CD4-positive, alpha-beta T cell (primary cell): ENCODE data around the gene STX10. TPM values are rescaled to one million over a fixed set of nuclear protein-coding genes. Genes with fewer than 3 reads are reported as not detected.

Experiments
- ATAC-seq: fragments of 200-7000 bp; cut with Tn5 transposase; one replicate; pipeline ENCODE4 v1.10.0; 2022; ENCODE audit warnings: mild to moderate bottlenecking; ENCODE audit not compliant: poor library complexity
- CTCF ChIA-PET: fragments of 350-600 bp; sonication (Branson Sonifier 250); formaldehyde crosslinking; loops from one replicate; lab custom pipeline; 2021; ENCODE audit warnings: antibody characterized with exemption, inconsistent platforms; lab: Charles Lee
- POLR2A ChIA-PET: fragments of 350-600 bp; sonication (Branson Sonifier 250); formaldehyde crosslinking; loops from one replicate; lab custom pipeline; 2021; ENCODE audit warnings: antibody characterized with exemption, inconsistent platforms; lab: Charles Lee
- DNase-seq, 14 experiments: peaks; one replicate each; pipeline ENCODE4 v3.0.0-alpha.2; 2013 to 2020; ENCODE audit warnings: mixed read lengths in 2 of 14
- H3K27ac ChIP-seq, 2 donors: one replicate each; pipeline versions ENCODE4 v1.5.1 to v1.7.0; 2013; ENCODE audit warnings: low read length in 2 of 2, low read depth in 1 of 2, mild to moderate bottlenecking in 1 of 2
- H3K27me3 ChIP-seq, 2 experiments: 1 replicate in 1 of 2; 2 replicates in 1 of 2; pipeline versions ENCODE4 v1.6.1 to v1.7.0; 2013; ENCODE audit warnings: low read length in 2 of 2, control low read depth in 1 of 2, mild to moderate bottlenecking in 1 of 2, moderate library complexity in 1 of 2; ENCODE audit not compliant: insufficient read depth in 2 of 2, control insufficient read depth in 1 of 2
- H3K36me3 ChIP-seq: one replicate; pipeline ENCODE4 v1.6.1; 2013; ENCODE audit warnings: low read length, control low read depth; ENCODE audit not compliant: insufficient read depth
- H3K4me1 ChIP-seq: one replicate; pipeline ENCODE4 v1.6.1; 2013; ENCODE audit warnings: low read length, control low read depth; ENCODE audit not compliant: insufficient read depth
- H3K4me3 ChIP-seq: one replicate; pipeline ENCODE4 v1.5.1; 2013; ENCODE audit warnings: mild to moderate bottlenecking, low read length, moderate library complexity
- H3K9me3 ChIP-seq, 2 experiments: 1 replicate in 1 of 2; 2 replicates in 1 of 2; pipeline versions ENCODE4 v1.6.1 to v1.7.0; 2013; ENCODE audit warnings: low read length in 2 of 2, mild to moderate bottlenecking in 2 of 2, control low read depth in 1 of 2, moderate library complexity in 1 of 2; ENCODE audit not compliant: control insufficient read depth in 1 of 2, insufficient read depth in 1 of 2
- H3K27ac Mint-ChIP-seq: one replicate; pipeline ENCODE4 v1.8.0; 2020; ENCODE audit warnings: mixed read lengths
- H3K27me3 Mint-ChIP-seq: one replicate; pipeline ENCODE4 v1.8.0; 2021; ENCODE audit warnings: mixed read lengths
- H3K36me3 Mint-ChIP-seq: one replicate; pipeline ENCODE4 v1.8.0; 2021; ENCODE audit warnings: low read depth, mixed read lengths
- H3K4me1 Mint-ChIP-seq: one replicate; pipeline ENCODE4 v1.8.0; 2021; ENCODE audit warnings: low read depth, mixed read lengths
- H3K4me3 Mint-ChIP-seq: one replicate; pipeline ENCODE4 v1.8.0; 2020; ENCODE audit warnings: mild to moderate bottlenecking, mixed read lengths
- H3K9me3 Mint-ChIP-seq: one replicate; pipeline ENCODE4 v1.8.0; 2020; ENCODE audit warnings: mixed read lengths
- intact Hi-C, 2 experiments: fragments of 100-400 bp; cut with DNase I in 1 of 2; cut with micrococcal nuclease in 1 of 2; formaldehyde crosslinking; loops; one replicate each; pipeline versions ENCODE4 v1.15.1 to v1.9.0; 2023 to 2025; cut with DNase I, micrococcal nuclease
- polyA plus RNA-seq, 2 donors: library from polyadenylated mRNA; unstranded; fragments of 120-200 nt; gene quantifications; one replicate each; pipeline ENCODE4 v1.2.1, GENCODE V29; 2013
- total RNA-seq, 174 experiments: library from RNA in 2 of 174; stranded (reverse) in 2 of 174; gene quantifications; one replicate each; pipeline ENCODE4 v1.2.3 and lab custom pipeline; 2021 to 2026
- TF ChIP-seq, protein P1 (sequence below): fragments of 200-600 bp; IDR thresholded peaks from one replicate; pipeline ENCODE4 v1.8.0; 2022; ENCODE audit warnings: antibody characterized with exemption, mild to moderate bottlenecking

Gene STX10, protein sequence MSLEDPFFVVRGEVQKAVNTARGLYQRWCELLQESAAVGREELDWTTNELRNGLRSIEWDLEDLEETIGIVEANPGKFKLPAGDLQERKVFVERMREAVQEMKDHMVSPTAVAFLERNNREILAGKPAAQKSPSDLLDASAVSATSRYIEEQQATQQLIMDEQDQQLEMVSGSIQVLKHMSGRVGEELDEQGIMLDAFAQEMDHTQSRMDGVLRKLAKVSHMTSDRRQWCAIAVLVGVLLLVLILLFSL
- total RNA-seq (10 to 100 TPM; 40.9 to 43.9 TPM), total RNA-seq (lab: John Stamatoyannopoulos, UW) (8.4 to 66.0 (median 33.5) reads per million in 172 experiments)
- polyA plus RNA-seq (2013, experiment 1 of 2), result 65.3 TPM
- polyA plus RNA-seq (2013, experiment 2 of 2), result 62.5 TPM

GRCh38 chr19:13150187-13150930 is at the start of gene STX10, which contains the start of gene IER2:
TSS of gene STX10 (minus strand) at chr19:13150375. CDS start at chr19:13150173, 202 bp downstream.
TSS of gene IER2 (plus strand) at chr19:13150411. CDS start at chr19:13153187, 2,776 bp downstream.
- Histone ChIP-seq H3K27ac (peak within 1 kb of the TSS; percentile 74 to 97), H3K9me3 (no peaks in the 10 kb centered on the region), H3K4me1 (peaks cover 33% of the 10 kb centered on the region), H3K4me3 (peak within 1 kb of the TSS; percentile 83), H3K27me3 (no peaks in the 10 kb centered on the region), H3K36me3 (peaks cover 13% of the 10 kb centered on the region)
- POLR2A ChIA-PET, result interaction anchor here (0.7 to 2.8 kb wide), 12 partner anchors 12 to 128 kb away, joined by 3 to 24 read pairs (median 5); partner anchors contain the start of gene NACC1
- CTCF ChIA-PET, result interaction anchor here (0.6 to 2.5 kb wide), 17 partner anchors 11 to 932 kb away, joined by 3 to 15 read pairs (median 3); partner anchors contain the start of gene NACC1
- peaks cover 30% of the 10 kb centered on the region for H3K4me1 Mint-ChIP-seq
- peak; percentile 56 for ATAC-seq
- H3K9me3 Mint-ChIP-seq, result no peaks in the 10 kb centered on the region
- DNase-seq, result peak; percentile 88 to 97 (median 92)
- H3K27me3 Mint-ChIP-seq, result peaks cover 8% of the 10 kb centered on the region
- peak within 1 kb of the TSS; percentile 98 for H3K27ac Mint-ChIP-seq
- peaks cover 50% of the 10 kb centered on the region for H3K36me3 Mint-ChIP-seq
- H3K4me3 Mint-ChIP-seq, result peak within 1 kb of the TSS; percentile 99
- TF ChIP-seq, protein P1, sequence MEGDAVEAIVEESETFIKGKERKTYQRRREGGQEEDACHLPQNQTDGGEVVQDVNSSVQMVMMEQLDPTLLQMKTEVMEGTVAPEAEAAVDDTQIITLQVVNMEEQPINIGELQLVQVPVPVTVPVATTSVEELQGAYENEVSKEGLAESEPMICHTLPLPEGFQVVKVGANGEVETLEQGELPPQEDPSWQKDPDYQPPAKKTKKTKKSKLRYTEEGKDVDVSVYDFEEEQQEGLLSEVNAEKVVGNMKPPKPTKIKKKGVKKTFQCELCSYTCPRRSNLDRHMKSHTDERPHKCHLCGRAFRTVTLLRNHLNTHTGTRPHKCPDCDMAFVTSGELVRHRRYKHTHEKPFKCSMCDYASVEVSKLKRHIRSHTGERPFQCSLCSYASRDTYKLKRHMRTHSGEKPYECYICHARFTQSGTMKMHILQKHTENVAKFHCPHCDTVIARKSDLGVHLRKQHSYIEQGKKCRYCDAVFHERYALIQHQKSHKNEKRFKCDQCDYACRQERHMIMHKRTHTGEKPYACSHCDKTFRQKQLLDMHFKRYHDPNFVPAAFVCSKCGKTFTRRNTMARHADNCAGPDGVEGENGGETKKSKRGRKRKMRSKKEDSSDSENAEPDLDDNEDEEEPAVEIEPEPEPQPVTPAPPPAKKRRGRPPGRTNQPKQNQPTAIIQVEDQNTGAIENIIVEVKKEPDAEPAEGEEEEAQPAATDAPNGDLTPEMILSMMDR, result peak; percentile 66
- intact Hi-C loops, result loop anchor here (1.0 to 10.0 kb wide), 8 partner anchors 32 to 694 kb away; partner anchors contain the start of genes NACC1 (in 1 of the 2) and TRMT1 (in 1 of the 2)

- intact Hi-C loops, result no loop called here
- no peak overlapping the region for H3K4me3 ChIP-seq
- TF ChIP-seq, protein P1, result no peak
- no peaks in the 10 kb centered on the region for H3K36me3 ChIP-seq
- Mint-ChIP-seq H3K4me3 (no peak overlapping the region), H3K27me3 (no peaks in the 10 kb centered on the region), H3K36me3 (no peaks in the 10 kb centered on the region), H3K9me3 (no peaks in the 10 kb centered on the region), H3K27ac (no peak overlapping the region), H3K4me1 (peaks cover 19% of the 10 kb centered on the region)
- no peaks in the 10 kb centered on the region for H3K9me3 ChIP-seq
- no peaks in the 10 kb centered on the region for H3K27me3 ChIP-seq
- ChIA-PET POLR2A (no interaction called here), CTCF (no interaction called here)
- no peak overlapping the region for H3K27ac ChIP-seq
- H3K4me1 ChIP-seq, result peaks cover 24% of the 10 kb centered on the region
- DNase-seq, result no peak
- ATAC-seq, result no peak
These were observed 48.5 kb upstream of the STX10 start for GRCh38 chr19:13198634-13199033.

DNA sequence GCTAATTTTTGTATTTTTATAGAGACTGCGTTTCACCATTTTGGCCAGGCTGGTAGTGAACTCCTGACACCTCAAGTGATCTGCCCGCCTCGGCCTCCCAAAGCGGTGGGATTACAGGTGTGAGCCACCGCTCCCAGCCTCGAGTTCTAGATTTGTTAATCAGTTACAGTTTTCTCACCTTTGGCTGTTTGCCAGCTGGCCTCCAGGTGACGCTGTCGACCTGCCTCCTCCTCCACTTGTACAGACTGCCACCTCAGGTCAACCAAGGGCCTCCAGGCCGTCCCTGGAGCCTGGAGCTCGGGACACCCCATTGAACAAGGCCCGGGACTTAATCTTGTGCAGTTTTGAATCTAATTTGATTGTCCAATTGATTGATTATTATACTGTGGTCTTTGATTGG is 45.5 kb upstream of the STX10 start:
- peaks cover 48% of the 10 kb centered on the region for H3K4me1 ChIP-seq
- peaks cover 21% of the 10 kb centered on the region for H3K4me1 Mint-ChIP-seq
- no peaks in the 10 kb centered on the region for H3K36me3 ChIP-seq
- ATAC-seq, result no peak
- H3K4me3 ChIP-seq, result no peak overlapping the region
- TF ChIP-seq, protein P1, result peak; percentile 59
- H3K27ac ChIP-seq, result no peak overlapping the region
- intact Hi-C loops, result no loop called here
- H3K9me3 ChIP-seq, result no peaks in the 10 kb centered on the region
- peak overlapping the region; percentile 20 for H3K4me3 Mint-ChIP-seq
- CTCF ChIA-PET, result interaction anchor here (0.7 to 3.2 kb wide), 31 partner anchors 9 to 652 kb away, joined by 3 to 30 read pairs (median 6); partner anchors contain the start of genes IER2 and STX10
- no peaks in the 10 kb centered on the region for H3K27me3 Mint-ChIP-seq
- POLR2A ChIA-PET, result interaction anchor here (1.8 to 3.3 kb wide), 7 partner anchors 25 to 67 kb away, joined by 11 to 34 read pairs (median 17); partner anchors contain the start of genes IER2 and STX10
- peak; percentile 34 to 80 (median 56) for DNase-seq
- no peaks in the 10 kb centered on the region for H3K9me3 Mint-ChIP-seq
- no peaks in the 10 kb centered on the region for H3K36me3 Mint-ChIP-seq
- H3K27ac Mint-ChIP-seq, result peak overlapping the region; percentile 51
- no peaks in the 10 kb centered on the region for H3K27me3 ChIP-seq
